IPS-18c (cell line): ENCODE data around the gene DESI1.
"Not testable (repeated sequence)": the region's sequence is repeated elsewhere in the genome, so short reads cannot be mapped to it uniquely, and the experiment has no call there.

Experiments used
- H3K4me3 ChIP-seq: 2 replicates; pipeline ENCODE4 v1.7.0; 2013; ENCODE audit warnings: low read depth, mild to moderate bottlenecking, low read length, moderate library complexity; ENCODE audit not compliant: insufficient read depth
- H3K9me3 ChIP-seq: one replicate; pipeline ENCODE4 v1.6.1; 2013; ENCODE audit warnings: mild to moderate bottlenecking, low read length, moderate library complexity; ENCODE audit not compliant: control insufficient read depth, insufficient read depth

The DESI1 gene

GRCh38 chr22:41574847-41575381 lies 45.9 kb downstream of the DESI1 start:
- Histone ChIP-seq H3K4me3 (no peak overlapping the region), H3K9me3 (no peaks in the 10 kb centered on the region)

- no peaks in the 10 kb centered on the region for H3K9me3 ChIP-seq
Observed at GRCh38 chr22:41573677-41574076, 47.2 kb downstream of the DESI1 start.

GRCh38 chr22:41572305-41572704 lies 48.5 kb downstream of the DESI1 start:
- H3K9me3 ChIP-seq, H3K4me3 ChIP-seq: not testable (repeated sequence)

More at GRCh38 chr22:41573677-41574076, 47.2 kb downstream of the DESI1 start:
- H3K4me3 ChIP-seq = no peak overlapping the region

- H3K4me3 ChIP-seq = no peak overlapping the region
- H3K9me3 ChIP-seq = no peaks in the 10 kb centered on the region
Observed at GRCh38 chr22:41571786-41572185, 49.1 kb downstream of the DESI1 start.

GRCh38 chr22:41570221-41570620 lies 50.6 kb downstream of the DESI1 start:
- no peak overlapping the region for H3K4me3 ChIP-seq
- no peaks in the 10 kb centered on the region for H3K9me3 ChIP-seq

GRCh38 chr22:41568811-41569210 lies 52.0 kb downstream of the DESI1 start:
- Histone ChIP-seq H3K9me3 (no peaks in the 10 kb centered on the region), H3K4me3 (no peak overlapping the region)

- no peak overlapping the region for H3K4me3 ChIP-seq
- H3K9me3 ChIP-seq = no peaks in the 10 kb centered on the region
Observed at GRCh38 chr22:41567512-41567768, 53.4 kb downstream of the DESI1 start.

GRCh38 chr22:41565403-41566054 lies 55.3 kb downstream of the DESI1 start:
- no peaks in the 10 kb centered on the region for H3K9me3 ChIP-seq
- no peak overlapping the region for H3K4me3 ChIP-seq

GRCh38 chr22:41564563-41564962 lies 56.3 kb downstream of the DESI1 start:
- Histone ChIP-seq H3K9me3 (no peaks in the 10 kb centered on the region), H3K4me3 (no peak overlapping the region)

- peak overlapping the region; percentile 3; the same call in 1 of the 2 replicates for H3K4me3 ChIP-seq
- H3K9me3 ChIP-seq = no peaks in the 10 kb centered on the region
Observed at GRCh38 chr22:41563051-41563711, 57.7 kb downstream of the DESI1 start.

- no peaks in the 10 kb centered on the region for H3K9me3 ChIP-seq
- no peak overlapping the region for H3K4me3 ChIP-seq
Observed at GRCh38 chr22:41562461-41562860, 58.4 kb downstream of the DESI1 start.

- H3K9me3 ChIP-seq = no peaks in the 10 kb centered on the region
- H3K4me3 ChIP-seq = no peak overlapping the region; the same call in 1 of the 2 replicates
Observed at GRCh38 chr22:41561788-41562187, 59.1 kb downstream of the DESI1 start.

- no peak overlapping the region; the same call in 1 of the 2 replicates for H3K4me3 ChIP-seq
Observed at GRCh38 chr22:41561335-41561734, 59.5 kb downstream of the DESI1 start.

GRCh38 chr22:41560095-41560471 lies 60.8 kb downstream of the DESI1 start:
- Histone ChIP-seq H3K9me3 (no peaks in the 10 kb centered on the region), H3K4me3 (no peak overlapping the region)

More at GRCh38 chr22:41561335-41561734, 59.5 kb downstream of the DESI1 start:
- H3K9me3 ChIP-seq = no peaks in the 10 kb centered on the region

- H3K9me3 ChIP-seq, H3K4me3 ChIP-seq: not testable (repeated sequence)
Observed at GRCh38 chr22:41558241-41558630, 62.6 kb downstream of the DESI1 start.

GRCh38 chr22:41557401-41558240 lies 63.2 kb downstream of the DESI1 start:
- no peaks in the 10 kb centered on the region for H3K9me3 ChIP-seq
- no peak overlapping the region for H3K4me3 ChIP-seq

GRCh38 chr22:41556561-41556960 lies 64.3 kb downstream of the DESI1 start:
- no peaks in the 10 kb centered on the region for H3K9me3 ChIP-seq
- H3K4me3 ChIP-seq = no peak overlapping the region
